GM12865 (cell line): Measurements from ENCODE around the gene PTPRM.

Source experiments
- DNase-seq: peaks from one replicate; pipeline ENCODE4 v3.0.0; 2010; ENCODE audit warnings: low read depth
- H3K4me3 ChIP-seq: 2 replicates; pipeline ENCODE4 v1.5.1; 2011; ENCODE audit warnings: mild to moderate bottlenecking, low read depth, low read length, control low read depth
- CTCF ChIP-seq: IDR thresholded peaks from 2 replicates; pipeline ENCODE4 v1.5.1; 2011; ENCODE audit warnings: low read length, control low read depth, low read depth, inconsistent platforms; ENCODE audit not compliant: insufficient read depth; ENCODE audit errors: missing control alignments

PTPRM gene

DNA sequence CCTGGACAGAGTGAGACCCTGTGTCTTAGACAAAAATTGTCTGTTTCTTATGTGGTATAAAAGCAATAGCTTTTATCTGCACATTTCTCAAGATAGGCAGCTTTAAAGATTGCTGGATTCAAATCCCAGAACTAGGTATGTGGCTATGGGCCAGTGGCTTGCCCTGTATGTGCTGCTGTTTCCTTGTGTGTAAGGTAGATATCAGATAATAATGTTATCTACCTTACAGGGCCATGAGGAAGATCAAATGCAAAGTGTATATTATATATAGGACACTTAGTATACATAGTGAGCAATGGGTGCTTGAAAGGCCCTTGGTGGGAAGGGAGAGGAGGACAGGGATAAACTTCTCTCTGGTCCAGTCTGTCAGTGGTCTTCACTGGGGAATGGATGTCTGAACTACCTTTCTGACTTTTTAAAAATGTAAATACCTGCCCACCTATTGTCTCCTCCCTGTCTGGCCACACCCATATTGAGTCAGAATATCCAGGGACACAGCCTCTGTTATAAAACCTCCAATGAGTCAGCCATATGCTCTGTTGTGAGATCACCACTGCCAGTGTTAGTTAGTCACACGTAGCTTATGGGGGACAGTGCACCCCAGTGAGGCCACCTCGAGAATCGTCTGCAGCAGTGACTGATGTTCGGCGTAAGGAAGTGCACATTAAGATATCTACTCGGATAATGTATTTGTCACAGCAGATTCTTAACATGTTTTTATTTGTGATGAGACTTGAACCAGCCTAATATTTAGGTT, 383.4 kb downstream of the PTPRM start:
- no peak for DNase-seq
- no peak overlapping the region for H3K4me3 ChIP-seq
- no peak for TF ChIP-seq CTCF

DNA sequence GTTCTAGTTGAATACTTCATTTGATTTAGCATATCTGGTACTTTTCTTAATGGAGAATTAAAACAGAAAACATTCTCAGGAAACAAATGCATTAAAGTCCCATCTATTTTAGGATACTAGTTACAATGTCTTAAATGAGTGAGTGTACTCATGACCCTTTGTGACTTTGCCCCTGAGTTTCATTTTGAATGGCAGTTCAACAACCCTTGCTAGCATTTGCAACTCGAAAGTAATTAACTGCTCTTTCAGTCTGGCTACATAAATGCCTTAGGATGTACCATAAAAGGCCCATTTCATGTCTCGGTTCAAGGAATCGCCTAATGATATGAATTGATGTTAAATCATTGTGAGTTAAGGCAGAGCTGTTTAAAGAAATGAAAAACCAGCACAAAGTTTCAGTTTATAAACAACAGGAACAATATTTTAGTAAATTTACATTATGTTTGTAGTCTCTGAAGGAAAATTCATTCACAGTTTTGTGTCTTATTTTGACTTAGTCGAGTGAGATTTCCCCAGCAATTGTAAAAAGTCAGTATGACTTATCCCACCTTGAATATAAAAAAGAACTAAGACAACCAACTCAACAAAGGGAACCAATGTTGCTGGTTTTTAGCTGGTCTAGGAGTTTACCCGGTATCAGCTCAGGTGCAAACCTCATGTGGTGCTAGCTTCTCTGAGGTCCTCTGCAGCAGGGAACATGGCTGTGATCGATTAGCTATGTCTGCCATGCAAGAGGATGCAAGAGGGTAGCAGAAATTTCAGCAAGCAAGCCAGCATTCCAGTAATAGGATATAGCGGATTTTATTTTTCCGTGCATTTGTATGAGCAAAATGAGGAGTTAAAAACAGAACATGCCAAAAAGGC, 386.2 kb downstream of the PTPRM start:
- H3K4me3 ChIP-seq, result no peak overlapping the region
- peak; percentile 77 for DNase-seq
- no peak for TF ChIP-seq CTCF

GRCh38 chr18:7954238-7954637, 387.1 kb downstream of the PTPRM start:
- DNase-seq, result no peak
- no peak for TF ChIP-seq CTCF
- no peak overlapping the region for H3K4me3 ChIP-seq

DNA sequence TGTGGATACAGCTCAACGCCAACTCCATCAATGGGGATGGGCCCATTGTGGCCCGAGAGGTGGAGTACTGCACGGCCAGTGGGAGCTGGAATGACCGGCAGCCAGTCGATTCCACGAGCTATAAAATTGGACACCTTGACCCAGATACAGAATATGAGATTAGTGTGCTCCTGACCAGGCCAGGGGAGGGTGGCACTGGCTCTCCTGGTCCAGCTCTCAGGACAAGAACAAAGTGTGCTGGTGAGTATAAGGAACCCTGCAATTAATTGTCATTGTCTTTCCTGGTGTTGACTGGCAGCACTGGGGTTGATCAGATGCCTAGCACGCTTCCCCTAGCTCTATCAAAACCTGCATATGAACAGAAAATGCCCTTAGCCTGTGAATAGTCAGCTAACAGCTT, 388.1 kb downstream of the PTPRM start:
- no peak for DNase-seq
- TF ChIP-seq CTCF, result no peak
- H3K4me3 ChIP-seq, result no peak overlapping the region

DNA sequence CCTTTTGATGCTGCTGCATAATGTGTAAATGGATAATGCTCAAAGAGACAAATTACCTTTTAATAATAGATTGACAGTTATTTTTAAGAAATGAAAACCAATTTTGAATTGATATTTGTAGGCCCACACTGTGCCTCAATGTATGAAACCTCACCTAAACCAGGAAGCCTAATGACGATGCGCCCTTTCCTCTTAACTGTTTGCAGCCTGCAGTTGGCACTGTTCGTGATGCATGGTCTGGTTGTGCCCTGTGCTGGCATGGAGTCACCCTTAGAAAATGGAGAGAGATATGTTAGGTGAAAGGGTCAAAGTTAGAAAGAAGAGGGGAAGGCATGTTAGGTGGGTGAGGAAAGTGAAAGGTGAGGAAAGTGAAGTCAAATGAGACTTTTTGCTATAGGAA, 390.2 kb downstream of the PTPRM start:
- DNase-seq, result no peak
- no peak overlapping the region for H3K4me3 ChIP-seq
- no peak for TF ChIP-seq CTCF

DNA sequence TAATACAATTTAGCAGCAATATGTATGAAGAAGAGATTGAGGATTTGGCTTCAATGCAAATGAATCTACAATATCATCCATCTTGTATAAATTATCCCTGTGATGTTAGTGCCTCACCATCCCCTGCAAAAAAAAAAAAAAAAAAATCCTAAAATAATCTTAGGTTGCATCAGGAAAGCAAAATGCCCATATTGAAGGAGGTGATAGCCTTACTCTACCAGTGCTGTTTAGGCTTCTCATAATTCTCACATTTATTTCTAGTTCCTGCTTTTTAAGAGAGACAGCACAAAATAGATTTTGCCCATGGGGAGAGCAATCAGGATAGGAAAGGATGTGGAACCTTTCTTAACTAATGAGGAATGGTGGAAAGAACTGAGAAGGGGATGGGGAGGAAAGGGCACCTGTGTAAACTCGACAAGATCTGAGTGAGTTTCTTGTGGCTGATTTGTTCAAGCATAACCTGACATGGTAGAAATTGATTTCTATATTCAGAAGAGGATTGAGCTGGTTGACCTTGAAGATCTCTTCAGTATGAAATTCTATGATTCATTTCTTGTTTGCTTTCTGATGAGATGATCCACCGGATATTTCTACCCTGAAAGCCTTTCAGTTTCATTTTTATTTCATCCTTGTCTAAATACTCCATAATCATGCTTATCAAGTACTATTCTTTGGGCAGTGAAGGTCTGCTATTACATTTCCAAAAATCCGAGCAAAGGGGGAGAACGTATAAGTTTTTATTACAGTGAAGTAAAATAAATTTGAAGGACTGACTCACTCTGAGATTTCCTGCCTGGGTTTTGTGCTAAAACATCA, 391.2 kb downstream of the PTPRM start:
- TF ChIP-seq CTCF, result no peak
- DNase-seq, result peak; percentile 21
- H3K4me3 ChIP-seq, result no peak overlapping the region
